ENCODE measurements around the gene HIPK2.

Gene HIPK2

GRCh38 chr7:139647814-139648390 is 129.9 kb downstream of the HIPK2 start:
- H3K9ac ChIP-seq: no peak overlapping the region

GRCh38 chr7:139647085-139647484 is 130.7 kb downstream of the HIPK2 start:
- H3K79me2 ChIP-seq (ENCODE audit: insufficient read depth, low read depth): no peaks in the 10 kb centered on the region

More at GRCh38 chr7:139647814-139648390, 129.9 kb downstream of the HIPK2 start:
- Histone ChIP-seq H3K4me3 (IDR thresholded peaks at IDR 0.05; ENCODE audit: insufficient read depth, low read depth, low read length) (no peak overlapping the region), H3K27me3 (ENCODE audit: insufficient read depth, low read depth) (no peaks in the 10 kb centered on the region), H3K79me2 (ENCODE audit: insufficient read depth, low read depth) (no peaks in the 10 kb centered on the region), H3K27ac (no peak overlapping the region), H3K4me1 (ENCODE audit: low read depth, poor library complexity, severe bottlenecking) (peaks cover 3% of the 10 kb centered on the region), H4K20me1 (ENCODE audit: insufficient read depth) (no peaks in the 10 kb centered on the region), H3K36me3 (ENCODE audit: insufficient read depth) (no peaks in the 10 kb centered on the region), H3K4me2 (no peak overlapping the region), H2AFZ (ENCODE audit: low read depth) (no peak overlapping the region)
- no peak for TF ChIP-seq CTCF (conservative IDR thresholded peaks at IDR 0.05; ENCODE audit: low read depth, low read length)

GRCh38 chr7:139646566-139646965 is 131.2 kb downstream of the HIPK2 start:
- Histone ChIP-seq H3K36me3 (ENCODE audit: insufficient read depth) (no peaks in the 10 kb centered on the region), H2AFZ (ENCODE audit: low read depth) (no peak overlapping the region), H3K4me1 (ENCODE audit: low read depth, poor library complexity, severe bottlenecking) (peaks cover 3% of the 10 kb centered on the region), H3K79me2 (ENCODE audit: insufficient read depth, low read depth) (no peaks in the 10 kb centered on the region), H3K9ac (no peak overlapping the region), H3K27ac (no peak overlapping the region), H4K20me1 (ENCODE audit: insufficient read depth) (no peaks in the 10 kb centered on the region), H3K27me3 (ENCODE audit: insufficient read depth, low read depth) (no peaks in the 10 kb centered on the region), H3K4me2 (no peak overlapping the region), H3K4me3 (IDR thresholded peaks at IDR 0.05; ENCODE audit: insufficient read depth, low read depth, low read length) (no peak overlapping the region)
- no peak for TF ChIP-seq CTCF (conservative IDR thresholded peaks at IDR 0.05; ENCODE audit: low read depth, low read length)

More at GRCh38 chr7:139647085-139647484, 130.7 kb downstream of the HIPK2 start:
- no peak for TF ChIP-seq CTCF (conservative IDR thresholded peaks at IDR 0.05; ENCODE audit: low read depth, low read length)
- H3K27me3 ChIP-seq (ENCODE audit: insufficient read depth, low read depth): no peaks in the 10 kb centered on the region
- H4K20me1 ChIP-seq (ENCODE audit: insufficient read depth): no peaks in the 10 kb centered on the region
- no peak overlapping the region for H3K4me3 ChIP-seq (IDR thresholded peaks at IDR 0.05; ENCODE audit: insufficient read depth, low read depth, low read length)
- no peak overlapping the region for H3K27ac ChIP-seq
- H2AFZ ChIP-seq (ENCODE audit: low read depth): no peak overlapping the region
- H3K9ac ChIP-seq: no peak overlapping the region
- H3K36me3 ChIP-seq (ENCODE audit: insufficient read depth): no peaks in the 10 kb centered on the region
- peaks cover 3% of the 10 kb centered on the region for H3K4me1 ChIP-seq (ENCODE audit: low read depth, poor library complexity, severe bottlenecking)
- H3K4me2 ChIP-seq: no peak overlapping the region

- H3K27me3 ChIP-seq (ENCODE audit: insufficient read depth, low read depth): no peaks in the 10 kb centered on the region
- H3K9ac ChIP-seq: no peak overlapping the region
- H3K4me2 ChIP-seq: no peak overlapping the region
- peak; percentile 98 for TF ChIP-seq CTCF (conservative IDR thresholded peaks at IDR 0.05; ENCODE audit: low read depth, low read length)
- H3K4me1 ChIP-seq (ENCODE audit: low read depth, poor library complexity, severe bottlenecking): peaks cover 3% of the 10 kb centered on the region
- H3K27ac ChIP-seq: no peak overlapping the region
- H3K36me3 ChIP-seq (ENCODE audit: insufficient read depth): no peaks in the 10 kb centered on the region
- H3K4me3 ChIP-seq (IDR thresholded peaks at IDR 0.05; ENCODE audit: insufficient read depth, low read depth, low read length): no peak overlapping the region
- no peaks in the 10 kb centered on the region for H4K20me1 ChIP-seq (ENCODE audit: insufficient read depth)
- H2AFZ ChIP-seq (ENCODE audit: low read depth): no peak overlapping the region
- no peaks in the 10 kb centered on the region for H3K79me2 ChIP-seq (ENCODE audit: insufficient read depth, low read depth)
Measured at GRCh38 chr7:139645572-139646523, 131.9 kb downstream of the HIPK2 start.

Measured in KMS-11 (cell line).